T follicular helper cell (primary cell): ENCODE data around the gene METTL1.
"Not testable (repeated sequence)": the region's sequence is repeated elsewhere in the genome, so short reads cannot be mapped to it uniquely, and the experiment has no call there.

Experiments
- DNase-seq: peaks from one replicate; pipeline ENCODE4 v3.0.0-alpha.2; 2020; ENCODE audit warnings: low read depth

The METTL1 gene

GRCh38 chr12:57724003-57724935, 47.6 kb downstream of the METTL1 start:
- DNase-seq = no peak

- DNase-seq = no peak
These were observed 48.3 kb downstream of the METTL1 start for GRCh38 chr12:57723630-57723962.

GRCh38 chr12:57722716-57723629, 48.9 kb downstream of the METTL1 start:
- DNase-seq = no peak

GRCh38 chr12:57721846-57722608, 49.9 kb downstream of the METTL1 start:
- DNase-seq = not testable (repeated sequence)

- DNase-seq = no peak
These were observed 51.0 kb downstream of the METTL1 start for GRCh38 chr12:57720606-57721595.

- DNase-seq = no peak
These were observed 51.9 kb downstream of the METTL1 start for GRCh38 chr12:57719777-57720605.

- no peak for DNase-seq
These were observed 53.0 kb downstream of the METTL1 start for GRCh38 chr12:57718641-57719528.
